GM13977 (cell line): ENCODE measurements around the gene THOC3.
A peak's percentile ranks its signal among the peaks of the same experiment; 100 is the strongest.
"Not testable (repeated sequence)": the region's sequence is repeated elsewhere in the genome, so short reads cannot be mapped to it uniquely, and the experiment has no call there.

Experiments used
- DNase-seq: peaks from one replicate; pipeline ENCODE4 v3.0.0; 2012; ENCODE audit warnings: low spot score
- in situ Hi-C: fragments of 300-500 bp; cut with MboI; formaldehyde crosslinking; loops from one replicate; pipeline ENCODE4 v1.12.0; 2022; ENCODE audit warnings: low sequenced_read_pairs, low pct_unique_long_range_greater_than_20kb, mixed read lengths, inconsistent platforms; ENCODE audit not compliant: unreplicated experiment
- TF ChIP-seq, protein P1 (sequence below): IDR thresholded peaks from 2 replicates; pipeline ENCODE4 v1.5.1; 2012; ENCODE audit warnings: mild to moderate bottlenecking, control low read depth; ENCODE audit not compliant: insufficient read depth; ENCODE audit errors: extremely low read depth, missing control alignments

The THOC3 gene

DNA sequence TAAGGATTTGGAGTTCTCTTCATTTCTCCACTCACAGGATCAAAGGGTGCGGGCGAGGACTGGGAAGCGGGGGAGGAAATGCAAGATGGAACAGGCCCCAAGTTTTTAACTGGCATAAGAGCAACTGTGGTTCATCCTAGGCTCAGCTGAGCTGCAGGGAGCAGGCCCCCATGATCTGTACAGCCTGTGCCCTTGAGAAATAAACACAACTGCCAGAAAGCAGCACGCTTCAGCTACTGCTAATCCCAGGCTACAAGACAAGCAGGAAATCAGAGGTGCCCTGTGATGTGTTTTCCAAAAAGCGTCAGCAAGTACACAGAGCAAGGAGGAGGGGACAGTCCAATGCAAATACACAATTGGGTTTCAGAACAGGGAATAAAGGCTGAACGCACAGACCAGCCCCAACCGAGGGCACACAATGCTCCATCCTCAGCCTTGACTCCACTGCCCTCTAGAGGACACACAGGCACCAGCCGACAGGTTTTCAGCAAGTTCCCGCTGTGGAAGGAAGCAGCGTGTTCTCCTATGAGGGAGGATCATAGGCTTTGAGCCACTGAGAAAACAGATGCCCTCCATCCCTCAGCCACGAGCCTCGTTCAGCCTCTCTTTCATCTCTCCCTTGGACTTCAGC is 16.7 kb downstream of the THOC3 start:
- TF ChIP-seq, protein P1, sequence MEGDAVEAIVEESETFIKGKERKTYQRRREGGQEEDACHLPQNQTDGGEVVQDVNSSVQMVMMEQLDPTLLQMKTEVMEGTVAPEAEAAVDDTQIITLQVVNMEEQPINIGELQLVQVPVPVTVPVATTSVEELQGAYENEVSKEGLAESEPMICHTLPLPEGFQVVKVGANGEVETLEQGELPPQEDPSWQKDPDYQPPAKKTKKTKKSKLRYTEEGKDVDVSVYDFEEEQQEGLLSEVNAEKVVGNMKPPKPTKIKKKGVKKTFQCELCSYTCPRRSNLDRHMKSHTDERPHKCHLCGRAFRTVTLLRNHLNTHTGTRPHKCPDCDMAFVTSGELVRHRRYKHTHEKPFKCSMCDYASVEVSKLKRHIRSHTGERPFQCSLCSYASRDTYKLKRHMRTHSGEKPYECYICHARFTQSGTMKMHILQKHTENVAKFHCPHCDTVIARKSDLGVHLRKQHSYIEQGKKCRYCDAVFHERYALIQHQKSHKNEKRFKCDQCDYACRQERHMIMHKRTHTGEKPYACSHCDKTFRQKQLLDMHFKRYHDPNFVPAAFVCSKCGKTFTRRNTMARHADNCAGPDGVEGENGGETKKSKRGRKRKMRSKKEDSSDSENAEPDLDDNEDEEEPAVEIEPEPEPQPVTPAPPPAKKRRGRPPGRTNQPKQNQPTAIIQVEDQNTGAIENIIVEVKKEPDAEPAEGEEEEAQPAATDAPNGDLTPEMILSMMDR, result peak; percentile 11
- in situ Hi-C loops, DNase-seq: not testable (repeated sequence)

DNA sequence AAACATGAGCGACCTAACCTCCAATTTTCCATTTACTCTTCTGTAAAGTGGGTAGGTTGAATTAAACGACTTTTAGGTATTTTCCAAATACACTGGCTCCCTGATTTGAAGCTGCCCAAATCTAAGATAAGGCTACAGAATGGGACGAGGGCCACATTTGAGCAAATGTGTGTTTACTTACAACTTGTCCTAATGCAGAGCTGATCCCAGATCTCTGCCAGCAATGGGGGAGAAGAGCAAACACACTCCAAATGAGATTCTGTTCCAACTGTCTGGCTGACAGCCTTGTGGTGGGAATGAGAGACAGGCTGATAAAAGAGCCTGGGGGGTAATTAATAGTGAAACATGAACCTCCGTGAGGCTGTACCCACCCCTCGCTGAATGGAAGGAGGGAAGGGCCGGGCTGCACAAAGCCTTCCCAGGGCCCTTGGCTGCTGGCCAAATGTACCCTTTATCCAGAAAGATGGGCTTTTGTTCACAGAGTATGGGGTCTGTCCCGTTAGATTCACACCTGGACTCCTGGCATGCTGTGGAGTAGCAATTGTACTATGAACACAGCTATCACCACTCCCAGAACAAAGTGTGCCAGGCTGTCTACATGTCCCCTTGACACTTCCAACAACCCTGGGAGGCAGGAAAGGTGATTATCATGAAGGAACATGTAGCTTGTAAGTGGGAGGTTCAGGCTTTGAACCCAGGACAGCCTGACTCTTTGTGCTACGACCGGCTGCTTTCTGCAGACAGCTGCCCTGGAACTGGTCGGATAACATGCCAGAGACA is 19.6 kb downstream of the THOC3 start:
- in situ Hi-C loops, result not testable (repeated sequence)

DNA sequence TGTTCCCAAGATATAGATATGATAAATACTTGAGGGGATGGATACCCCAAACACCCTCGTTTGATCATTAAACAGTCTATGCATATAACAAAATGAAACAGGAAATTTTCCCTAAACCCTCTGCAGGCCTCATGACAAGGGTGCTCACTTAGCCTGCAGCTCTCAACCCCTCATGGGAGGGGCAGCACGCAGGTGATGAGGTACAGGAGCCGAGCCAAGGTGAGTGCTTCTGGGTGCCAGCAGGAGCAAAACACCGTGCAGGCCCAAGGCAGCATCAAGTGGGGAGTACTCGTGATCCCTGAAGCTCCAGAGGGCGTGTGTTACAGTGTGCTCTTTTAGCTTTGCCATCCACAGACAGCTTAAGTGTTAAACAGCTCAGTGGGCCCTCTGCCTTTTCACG is 24.9 kb downstream of the THOC3 start:
- in situ Hi-C loops, DNase-seq: not testable (repeated sequence)

More for the DNA sequence above, 19.6 kb downstream of the THOC3 start:
- DNase-seq, result not testable (repeated sequence)

DNA sequence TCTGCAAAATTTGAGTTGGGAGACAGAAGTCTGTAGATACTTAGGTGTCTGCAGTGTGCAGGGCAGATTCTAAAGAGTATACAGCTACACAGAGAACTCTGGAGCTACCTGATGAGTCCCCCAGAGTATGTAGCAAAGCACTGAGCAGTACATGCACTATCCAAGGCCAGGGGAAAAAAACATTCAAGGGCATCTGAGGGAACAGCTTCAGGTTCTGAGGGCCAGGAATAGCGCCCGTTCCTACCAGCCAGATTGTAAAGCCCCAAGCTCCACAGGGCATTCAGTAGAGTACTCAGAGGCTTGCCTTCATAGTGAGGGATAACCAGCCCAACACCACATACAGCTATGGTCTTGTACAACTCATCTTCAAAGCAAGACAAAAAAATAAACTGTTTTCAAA is 27.5 kb downstream of the THOC3 start:
- in situ Hi-C loops, DNase-seq: not testable (repeated sequence)

DNA sequence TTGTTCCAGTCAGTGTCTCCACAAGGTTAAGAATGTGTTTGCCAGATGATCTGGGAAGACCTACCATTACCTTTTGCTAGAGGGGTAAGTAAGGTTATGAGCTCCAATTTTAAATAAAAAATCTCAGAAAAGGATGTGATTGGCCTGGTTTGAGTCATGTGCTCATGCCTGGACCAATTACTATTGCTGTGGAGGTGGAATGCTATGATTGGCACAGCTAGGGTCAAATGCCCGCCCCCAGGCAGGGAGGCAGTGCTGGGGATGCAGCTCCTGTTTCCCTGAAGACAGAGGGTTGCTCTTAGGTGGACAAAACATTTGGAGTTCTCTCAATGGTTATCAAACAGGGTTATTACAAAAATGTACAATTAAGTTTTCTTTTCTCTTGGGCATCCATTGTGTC is 29.6 kb downstream of the THOC3 start:
- in situ Hi-C loops, DNase-seq: not testable (repeated sequence)

DNA sequence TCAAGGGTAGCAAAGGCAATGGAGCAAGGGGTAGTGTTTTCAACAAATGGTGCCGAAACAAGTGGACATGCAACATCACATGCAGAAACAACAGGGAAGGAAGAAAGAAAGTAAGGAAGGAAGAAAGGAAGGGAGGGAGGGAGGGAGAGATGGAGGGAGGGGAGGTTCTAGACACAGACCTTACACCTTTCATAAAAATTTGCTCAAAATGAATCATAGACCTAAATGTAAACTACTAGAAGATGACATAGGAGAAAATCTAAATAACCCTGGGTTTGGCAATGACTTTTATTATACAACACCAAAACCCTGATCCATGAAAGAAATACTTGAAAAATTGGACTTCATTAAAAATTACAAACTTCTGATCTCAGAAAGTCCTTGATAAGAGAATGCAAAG is 39.4 kb downstream of the THOC3 start:
- DNase-seq, in situ Hi-C loops: not testable (repeated sequence)

DNA sequence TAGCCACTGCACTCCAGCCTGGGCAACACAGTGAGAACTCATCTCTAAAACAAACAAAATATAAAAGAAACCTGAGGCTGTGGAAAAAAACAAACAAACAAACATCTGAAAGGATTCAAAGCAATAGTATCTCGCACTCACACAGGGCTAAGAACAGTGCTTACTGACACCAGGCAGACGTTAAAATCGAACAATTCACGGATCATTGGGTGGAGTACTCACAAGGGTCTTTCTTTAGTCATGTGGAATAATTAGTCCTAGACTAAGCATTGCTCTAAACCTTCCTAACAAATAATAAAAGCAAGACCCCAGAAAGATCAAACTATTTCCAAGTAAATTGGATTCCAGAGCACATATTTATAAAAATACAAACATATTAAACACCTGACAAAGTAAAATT is 43.0 kb downstream of the THOC3 start:
- in situ Hi-C loops, result not testable (repeated sequence)

DNA sequence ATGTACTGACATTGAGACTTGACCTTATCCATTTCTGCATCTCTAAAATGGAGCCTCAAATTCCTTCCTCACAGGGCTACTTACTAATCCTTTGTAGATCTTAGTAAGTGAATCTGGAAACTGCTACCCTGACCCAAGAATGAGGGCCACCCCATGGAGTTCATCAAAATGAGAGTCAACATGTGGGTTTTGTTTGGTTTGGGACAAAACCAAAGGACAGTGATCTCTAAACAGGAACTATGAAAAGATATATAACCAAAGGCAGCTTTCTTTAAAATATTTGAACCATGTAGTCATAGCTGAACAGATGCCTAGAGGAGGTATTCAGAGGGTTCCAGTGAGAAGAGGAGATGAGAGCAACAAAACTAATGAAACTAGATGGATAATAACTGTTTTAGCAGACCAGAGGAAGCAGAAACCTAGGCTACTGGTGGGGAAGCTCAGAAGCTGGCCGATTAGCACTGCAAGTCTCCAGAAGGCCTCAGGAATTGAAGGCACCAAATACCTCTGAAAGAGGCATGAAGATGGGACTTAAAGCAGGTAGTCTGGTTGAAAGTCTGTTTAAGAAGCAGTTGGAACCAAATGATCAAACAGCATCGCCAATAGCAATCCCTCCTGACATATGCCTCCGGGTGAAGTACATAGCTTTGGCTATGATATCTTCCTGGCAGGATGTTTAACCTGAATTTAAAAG is 45.8 kb downstream of the THOC3 start:
- in situ Hi-C loops, result no loop called here
- TF ChIP-seq, protein P1, result no peak
- no peak for DNase-seq

More for the DNA sequence above, 43.0 kb downstream of the THOC3 start:
- not testable (repeated sequence) for DNase-seq

DNA sequence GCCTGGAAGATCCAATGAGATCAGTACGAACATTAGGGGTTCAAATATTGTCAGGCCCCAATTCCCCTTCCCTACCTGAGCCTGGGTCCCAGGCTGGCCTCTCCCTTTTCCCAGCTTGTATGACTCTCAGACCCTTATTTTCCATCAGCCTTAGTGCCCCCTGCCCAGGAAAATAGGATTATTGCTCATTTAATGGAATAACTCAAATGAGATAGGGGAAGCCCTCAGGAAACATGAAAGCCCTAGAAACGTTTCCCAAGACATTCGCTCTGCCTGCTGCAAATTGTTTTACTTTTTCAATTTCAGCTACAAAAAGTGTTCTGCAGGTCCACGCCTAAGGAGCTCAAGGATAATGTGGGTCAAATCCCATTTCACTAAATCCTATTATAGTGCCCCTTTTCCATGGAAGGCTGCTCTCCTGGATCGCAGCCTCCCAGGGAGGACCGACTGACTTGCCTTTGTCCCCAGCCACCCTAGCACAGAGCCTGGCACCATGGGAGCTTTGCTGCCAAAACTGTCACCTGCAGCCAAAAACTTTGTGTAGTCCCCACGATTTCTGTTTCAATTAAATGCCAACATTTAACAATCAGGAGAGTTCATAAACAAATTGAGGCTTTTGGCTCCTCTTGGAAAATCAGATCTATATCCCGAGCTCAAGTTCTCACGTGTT is 46.9 kb downstream of the THOC3 start:
- in situ Hi-C loops, result no loop called here
- TF ChIP-seq, protein P1, result no peak
- DNase-seq, result no peak
